HCT116 (cell line): ENCODE data around the gene TOPBP1. TPM values are rescaled to one million over a fixed set of nuclear protein-coding genes. Genes with fewer than 3 reads are reported as not detected.
A peak's percentile ranks its signal among the peaks of the same experiment; 100 is the strongest.

Source experiments
- ATAC-seq: fragments of 200-7000 bp; cut with Tn5 transposase; 2 replicates; pipeline ENCODE4 v1.9.1; 2020; ENCODE audit warnings: mild to moderate bottlenecking, moderate library complexity
- Bru-seq: library from RNA; stranded (reverse); fragments of 400-500 nt; gene quantifications from one replicate; lab custom pipeline; 2021; lab: Mats Ljungman, UMichigan
- BruChase-seq, 2 experiments: library from RNA; stranded (reverse); fragments of 400-500 nt; gene quantifications; one replicate each; lab custom pipeline; 2021; lab: Mats Ljungman, UMichigan
- BruUV-seq: library from RNA; stranded (reverse); fragments of 400-500 nt; replicated peaks from 2 replicates; lab custom pipeline; 2021; lab: Mats Ljungman, UMichigan
- CTCF ChIA-PET: fragments of 300-600 bp; sonication (Branson Sonifier 250); formaldehyde crosslinking; loops from one replicate; lab custom pipeline; 2021; ENCODE audit warnings: antibody characterized with exemption; lab: Charles Lee
- POLR2A ChIA-PET: fragments of 300-600, 350-600 bp; sonication (Branson Sonifier 250); formaldehyde crosslinking; loops from one replicate; lab custom pipeline; 2021; ENCODE audit warnings: antibody characterized with exemption; lab: Charles Lee
- RAD21 ChIA-PET, 2 experiments: fragments of 300-600 bp; sonication (Branson Sonifier 250); formaldehyde crosslinking; loops; one replicate each; lab custom pipeline; 2023; ENCODE audit warnings: low total read pairs in 2 of 2; ENCODE audit not compliant: uncharacterized antibody in 2 of 2, unreplicated experiment in 2 of 2, low non-redundant PET in 1 of 2; lab: Charles Lee
- DNase-seq: peaks from one replicate; pipeline ENCODE4 v3.0.0-alpha.2; 2010; ENCODE audit warnings: low read depth, low spot score
- H2AFZ ChIP-seq: fragments of 200-600 bp; shearing (Covaris generic), sonication (generic); 2 replicates; pipeline ENCODE4 v1.6.1; 2017; ENCODE audit warnings: low read depth, mixed run types, mixed read lengths, antibody characterized with exemption, low read length; ENCODE audit not compliant: poor library complexity, severe bottlenecking
- H3K27ac ChIP-seq: 2 replicates; pipeline ENCODE4 v1.5.1; 2012; ENCODE audit warnings: low read depth, low read length
- H3K27me3 ChIP-seq: fragments of 200-600 bp; sonication (generic); 2 replicates; pipeline ENCODE4 v1.6.1; 2016; ENCODE audit warnings: mixed run types, low read length, mixed read lengths; ENCODE audit not compliant: insufficient read depth
- H3K36me3 ChIP-seq, 2 experiments: fragments of 200-500 bp in 1 of 2; fragments of 200-600 bp in 1 of 2; sonication (Bioruptor generic) in 1 of 2; sonication (generic) in 1 of 2; 2 replicates each; pipeline versions ENCODE4 v1.5.1 to v1.6.1; 2014 to 2016; ENCODE audit warnings: low read length in 2 of 2, inconsistent platforms in 1 of 2, mixed read lengths in 1 of 2, mixed run types in 1 of 2; ENCODE audit not compliant: insufficient read depth in 2 of 2, control insufficient read depth in 1 of 2
- H3K4me1 ChIP-seq, 2 experiments: fragments of 200-600 bp in 1 of 2; sonication (generic) in 1 of 2; 2 replicates each; pipeline versions ENCODE4 v1.5.1 to v1.6.1; 2012 to 2017; ENCODE audit warnings: low read length in 2 of 2, inconsistent platforms in 1 of 2, mild to moderate bottlenecking in 1 of 2, mixed read lengths in 1 of 2, mixed run types in 1 of 2, moderate library complexity in 1 of 2; ENCODE audit not compliant: insufficient read depth in 2 of 2, control insufficient read depth in 1 of 2
- H3K4me2 ChIP-seq: fragments of 200-600 bp; sonication (generic); 2 replicates; pipeline ENCODE4 v1.6.1; 2017; ENCODE audit warnings: mixed run types, low read length, mixed read lengths
- H3K4me3 ChIP-seq, 2 experiments: fragments of 200-600 bp in 1 of 2; sonication (generic) in 1 of 2; replicated peaks in 1 of 2; 2 replicates each; pipeline ENCODE4 v1.5.1; 2011 to 2016; ENCODE audit warnings: low read length in 2 of 2, control low read depth in 1 of 2, low read depth in 1 of 2, mild to moderate bottlenecking in 1 of 2, mixed read lengths in 1 of 2, mixed run types in 1 of 2
- H3K79me2 ChIP-seq: fragments of 200-600 bp; sonication (generic); 2 replicates; pipeline ENCODE4 v1.6.1; 2017; ENCODE audit warnings: mild to moderate bottlenecking, mixed run types, low read length, moderate library complexity, mixed read lengths; ENCODE audit not compliant: insufficient read depth
- H3K9ac ChIP-seq: fragments of 200-600 bp; sonication (generic); 2 replicates; pipeline ENCODE4 v1.6.1; 2016; ENCODE audit warnings: low read length, mixed read lengths
- H3K9me2 ChIP-seq: fragments of 200-600 bp; sonication (generic), shearing (Covaris generic); 2 replicates; pipeline ENCODE4 v1.6.1; 2017; ENCODE audit warnings: mixed run types, mild to moderate bottlenecking, moderate library complexity; ENCODE audit not compliant: insufficient read depth
- H3K9me3 ChIP-seq, 2 experiments: fragments of 200-500 bp in 1 of 2; fragments of 200-600 bp in 1 of 2; sonication (Bioruptor generic) in 1 of 2; sonication (generic) in 1 of 2; 2 replicates each; pipeline ENCODE4 v1.6.1; 2014 to 2017; ENCODE audit warnings: low read length in 2 of 2, mixed read lengths in 2 of 2, inconsistent platforms in 1 of 2, low read depth in 1 of 2, mild to moderate bottlenecking in 1 of 2, mixed run types in 1 of 2, moderate library complexity in 1 of 2; ENCODE audit not compliant: control insufficient read depth in 1 of 2, insufficient read depth in 1 of 2
- H4K20me1 ChIP-seq: fragments of 200-600 bp; sonication (generic), shearing (Covaris generic); 2 replicates; pipeline ENCODE4 v1.6.1; 2017; ENCODE audit warnings: mixed run types, mild to moderate bottlenecking, moderate library complexity; ENCODE audit not compliant: insufficient read depth
- CBX3 ChIP-seq: IDR thresholded peaks from 2 replicates; pipeline ENCODE4 v1.6.1; 2012; ENCODE audit warnings: low read depth
- CEBPB ChIP-seq: IDR thresholded peaks from 2 replicates; pipeline ENCODE4 v1.6.1; 2012; ENCODE audit warnings: low read depth
- EGR1 ChIP-seq: IDR thresholded peaks from 2 replicates; pipeline ENCODE4 v1.6.1; 2012; ENCODE audit warnings: low read depth
- ELF1 ChIP-seq: IDR thresholded peaks from 2 replicates; pipeline ENCODE4 v1.6.1; 2012; ENCODE audit warnings: low read depth, borderline replicate concordance
- EZH2 ChIP-seq: fragments of 200-600 bp; sonication (generic); IDR thresholded peaks from 2 replicates; pipeline ENCODE4 v1.6.1; 2017; ENCODE audit warnings: antibody characterized with exemption, mixed run types
- POLR2A ChIP-seq: IDR thresholded peaks from 2 replicates; pipeline ENCODE4 v1.7.0; 2011; ENCODE audit warnings: borderline replicate concordance; ENCODE audit not compliant: insufficient read depth, insufficient read length; ENCODE audit errors: extremely low read depth
- POLR2AphosphoS5 ChIP-seq: IDR thresholded peaks from 2 replicates; pipeline ENCODE4 v1.6.1; 2011; ENCODE audit warnings: mild to moderate bottlenecking, low read depth, low read length, moderate library complexity
- RAD21 ChIP-seq: IDR thresholded peaks from 2 replicates; pipeline ENCODE4 v1.6.1; 2012; ENCODE audit warnings: low read depth, mild to moderate bottlenecking
- SIN3A ChIP-seq: IDR thresholded peaks from 2 replicates; pipeline ENCODE4 v1.6.1; 2012; ENCODE audit warnings: low read depth
- SP1 ChIP-seq: IDR thresholded peaks from 2 replicates; pipeline ENCODE4 v1.6.1; 2012; ENCODE audit warnings: low read depth
- SRF ChIP-seq: IDR thresholded peaks from 2 replicates; pipeline ENCODE4 v1.6.1; 2012; ENCODE audit warnings: low read depth
- TCF7L2 ChIP-seq: IDR thresholded peaks from 2 replicates; pipeline ENCODE4 v1.7.0; 2011; ENCODE audit warnings: borderline replicate concordance, inconsistent platforms; ENCODE audit not compliant: insufficient read depth, insufficient read length; ENCODE audit errors: extremely low read depth
- YY1 ChIP-seq: IDR thresholded peaks from 2 replicates; pipeline ENCODE4 v1.6.1; 2011; ENCODE audit warnings: low read length, low read depth, moderate library complexity, mild to moderate bottlenecking; ENCODE audit not compliant: insufficient replicate concordance; ENCODE audit errors: extremely low read depth
- ZFX ChIP-seq: fragments of 450-650 bp; IDR thresholded peaks from 2 replicates; pipeline ENCODE4 v1.6.1; 2017
- intact Hi-C: fragments of 100-400 bp; cut with micrococcal nuclease; formaldehyde crosslinking; loops from 2 replicates; pipeline ENCODE4 v1.10.0; 2022
- long read RNA-seq: library from polyadenylated mRNA; unstranded; transcript quantifications from one replicate; pipeline ENCODE4 v2.0.0, GENCODE V29; 2021; ENCODE audit not compliant: unreplicated experiment
- polyA plus RNA-seq: library from polyadenylated mRNA; unstranded; fragments of >200 nt; gene quantifications from 2 replicates; pipeline ENCODE4 v1.2.1, GENCODE V29; 2012; ENCODE audit warnings: missing spikeins
- total RNA-seq: library from RNA; stranded (reverse); gene quantifications from one replicate; pipeline ENCODE4 v1.2.1, GENCODE V29; 2021; ENCODE audit not compliant: unreplicated experiment
- TF ChIP-seq, protein P1 (sequence below): IDR thresholded peaks from 2 replicates; pipeline ENCODE4 v1.6.1; 2012
- TF ChIP-seq, protein P2 (sequence below): IDR thresholded peaks from 2 replicates; pipeline ENCODE4 v1.6.1; 2012; ENCODE audit warnings: low read depth
- TF ChIP-seq, protein P3 (sequence below): IDR thresholded peaks from 2 replicates; pipeline ENCODE4 v1.6.1; 2012
- TF ChIP-seq, protein P4 (sequence below): IDR thresholded peaks from 2 replicates; pipeline ENCODE4 v1.6.1; 2011; ENCODE audit warnings: mild to moderate bottlenecking, low read length, moderate library complexity; ENCODE audit not compliant: insufficient replicate concordance; ENCODE audit errors: extremely low read depth

The TOPBP1 gene
- total RNA-seq (42.2 TPM), Bru-seq, nascent RNA (percentile 84 among the genes with signal in this experiment), BruChase-seq, experiment 1, labeled RNA remaining after a 6-hour chase (percentile 87 among the genes with signal in this experiment), BruChase-seq, experiment 2, labeled RNA remaining after a 2-hour chase (percentile 84 among the genes with signal in this experiment)
- polyA plus RNA-seq, result 17.0 and 18.2 TPM in 2 replicates
- long read RNA-seq, full-length matches to known transcripts, result 24 of 62 reads
- long read RNA-seq, partial matches to known transcripts, result 22 of 62 reads
- long read RNA-seq, other reads (novel, unspliced or antisense), result 16 of 62 reads

DNA sequence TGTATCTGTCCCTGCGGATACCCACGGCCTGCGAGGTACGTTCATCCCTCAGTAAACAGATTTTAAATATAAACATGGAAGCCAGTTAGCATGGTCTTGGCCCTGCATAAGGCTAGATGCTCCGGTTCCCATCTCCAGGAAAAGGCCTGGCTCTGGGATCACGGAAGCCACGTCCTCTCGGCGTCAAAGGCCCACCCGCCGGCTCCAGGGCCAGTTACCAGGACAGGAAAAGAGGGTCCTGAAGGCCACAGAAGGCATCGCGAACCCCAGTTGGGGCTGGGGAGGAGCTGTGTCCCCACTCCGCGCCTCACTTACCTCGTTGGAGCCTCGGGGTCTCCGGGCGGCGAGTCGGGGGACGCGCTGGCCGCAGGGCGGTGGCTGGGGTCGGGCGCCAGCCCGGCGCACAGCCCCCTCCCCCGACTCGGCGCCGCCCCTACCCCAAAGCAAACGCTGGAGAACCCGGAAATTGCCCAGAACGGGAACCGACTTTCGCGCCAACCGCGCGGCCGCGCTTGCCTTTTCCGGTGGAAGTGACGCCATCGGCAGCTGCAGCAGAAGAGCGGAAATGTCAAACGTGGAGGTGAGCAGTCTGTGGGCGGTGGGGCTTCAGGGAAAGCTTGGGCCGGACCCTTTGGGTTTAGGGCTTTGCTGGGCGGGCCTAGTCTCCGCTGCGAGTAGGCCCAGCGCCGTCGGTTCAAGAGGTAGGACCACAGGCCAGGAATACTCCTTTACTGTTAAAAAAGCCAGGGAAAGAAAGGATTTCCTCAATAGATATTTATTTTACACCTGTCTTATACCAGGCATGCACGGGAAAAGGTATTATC lies at the start of gene TOPBP1:
Gene TOPBP1, minus strand, starts transcription at position 488 of the 824 bp plus-strand sequence. CDS start 814 bp downstream, outside the sequence.
- CTCF ChIA-PET, result no interaction called here

More for the DNA sequence above, at the start of gene TOPBP1:
- Histone ChIP-seq H3K4me2 (peak within 1 kb of the TSS; percentile 73), H3K9me3 (no peaks in the 10 kb centered on the region), H3K27me3 (no peaks in the 10 kb centered on the region), H3K4me3 (peak within 1 kb of the TSS; percentile 80 to 92), H3K4me1 (peaks cover 0 to 21% of the 10 kb centered on the region in 2 experiments; a peak in 3 of 4 replicates), H4K20me1 (no peaks in the 10 kb centered on the region), H3K79me2 (peaks cover 53% of the 10 kb centered on the region), H3K27ac (peak within 1 kb of the TSS; percentile 70), H3K9me2 (no peaks in the 10 kb centered on the region), H3K36me3 (peaks cover 8 to 12% of the 10 kb centered on the region in 2 experiments; a peak in 3 of 4 replicates), H3K9ac (peak within 1 kb of the TSS; percentile 98), H2AFZ (peak within 1 kb of the TSS; percentile 8)
- DNase-seq (peak; percentile 48), ATAC-seq (peak; percentile 84)
- peak; percentile 77 for TF ChIP-seq YY1
- TF ChIP-seq CBX3, result no peak
- TF ChIP-seq, protein P1, sequence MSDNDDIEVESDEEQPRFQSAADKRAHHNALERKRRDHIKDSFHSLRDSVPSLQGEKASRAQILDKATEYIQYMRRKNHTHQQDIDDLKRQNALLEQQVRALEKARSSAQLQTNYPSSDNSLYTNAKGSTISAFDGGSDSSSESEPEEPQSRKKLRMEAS, result peak; percentile 77; the same call in 1 of the 2 replicates
- no peak for TF ChIP-seq CEBPB
- peak; percentile 72; the same call in 1 of the 2 replicates for TF ChIP-seq SRF
- TF ChIP-seq, protein P2, sequence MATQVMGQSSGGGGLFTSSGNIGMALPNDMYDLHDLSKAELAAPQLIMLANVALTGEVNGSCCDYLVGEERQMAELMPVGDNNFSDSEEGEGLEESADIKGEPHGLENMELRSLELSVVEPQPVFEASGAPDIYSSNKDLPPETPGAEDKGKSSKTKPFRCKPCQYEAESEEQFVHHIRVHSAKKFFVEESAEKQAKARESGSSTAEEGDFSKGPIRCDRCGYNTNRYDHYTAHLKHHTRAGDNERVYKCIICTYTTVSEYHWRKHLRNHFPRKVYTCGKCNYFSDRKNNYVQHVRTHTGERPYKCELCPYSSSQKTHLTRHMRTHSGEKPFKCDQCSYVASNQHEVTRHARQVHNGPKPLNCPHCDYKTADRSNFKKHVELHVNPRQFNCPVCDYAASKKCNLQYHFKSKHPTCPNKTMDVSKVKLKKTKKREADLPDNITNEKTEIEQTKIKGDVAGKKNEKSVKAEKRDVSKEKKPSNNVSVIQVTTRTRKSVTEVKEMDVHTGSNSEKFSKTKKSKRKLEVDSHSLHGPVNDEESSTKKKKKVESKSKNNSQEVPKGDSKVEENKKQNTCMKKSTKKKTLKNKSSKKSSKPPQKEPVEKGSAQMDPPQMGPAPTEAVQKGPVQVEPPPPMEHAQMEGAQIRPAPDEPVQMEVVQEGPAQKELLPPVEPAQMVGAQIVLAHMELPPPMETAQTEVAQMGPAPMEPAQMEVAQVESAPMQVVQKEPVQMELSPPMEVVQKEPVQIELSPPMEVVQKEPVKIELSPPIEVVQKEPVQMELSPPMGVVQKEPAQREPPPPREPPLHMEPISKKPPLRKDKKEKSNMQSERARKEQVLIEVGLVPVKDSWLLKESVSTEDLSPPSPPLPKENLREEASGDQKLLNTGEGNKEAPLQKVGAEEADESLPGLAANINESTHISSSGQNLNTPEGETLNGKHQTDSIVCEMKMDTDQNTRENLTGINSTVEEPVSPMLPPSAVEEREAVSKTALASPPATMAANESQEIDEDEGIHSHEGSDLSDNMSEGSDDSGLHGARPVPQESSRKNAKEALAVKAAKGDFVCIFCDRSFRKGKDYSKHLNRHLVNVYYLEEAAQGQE, result no peak
- peak; percentile 84 for TF ChIP-seq ZFX
- TF ChIP-seq POLR2AphosphoS5, result peak; percentile 82
- no peak for TF ChIP-seq SP1
- no peak for TF ChIP-seq TCF7L2
- TF ChIP-seq, protein P3, sequence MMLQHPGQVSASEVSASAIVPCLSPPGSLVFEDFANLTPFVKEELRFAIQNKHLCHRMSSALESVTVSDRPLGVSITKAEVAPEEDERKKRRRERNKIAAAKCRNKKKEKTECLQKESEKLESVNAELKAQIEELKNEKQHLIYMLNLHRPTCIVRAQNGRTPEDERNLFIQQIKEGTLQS, result no peak
- peak; percentile 35 for TF ChIP-seq POLR2A
- peak; percentile 88 for TF ChIP-seq ELF1
- TF ChIP-seq, protein P4, sequence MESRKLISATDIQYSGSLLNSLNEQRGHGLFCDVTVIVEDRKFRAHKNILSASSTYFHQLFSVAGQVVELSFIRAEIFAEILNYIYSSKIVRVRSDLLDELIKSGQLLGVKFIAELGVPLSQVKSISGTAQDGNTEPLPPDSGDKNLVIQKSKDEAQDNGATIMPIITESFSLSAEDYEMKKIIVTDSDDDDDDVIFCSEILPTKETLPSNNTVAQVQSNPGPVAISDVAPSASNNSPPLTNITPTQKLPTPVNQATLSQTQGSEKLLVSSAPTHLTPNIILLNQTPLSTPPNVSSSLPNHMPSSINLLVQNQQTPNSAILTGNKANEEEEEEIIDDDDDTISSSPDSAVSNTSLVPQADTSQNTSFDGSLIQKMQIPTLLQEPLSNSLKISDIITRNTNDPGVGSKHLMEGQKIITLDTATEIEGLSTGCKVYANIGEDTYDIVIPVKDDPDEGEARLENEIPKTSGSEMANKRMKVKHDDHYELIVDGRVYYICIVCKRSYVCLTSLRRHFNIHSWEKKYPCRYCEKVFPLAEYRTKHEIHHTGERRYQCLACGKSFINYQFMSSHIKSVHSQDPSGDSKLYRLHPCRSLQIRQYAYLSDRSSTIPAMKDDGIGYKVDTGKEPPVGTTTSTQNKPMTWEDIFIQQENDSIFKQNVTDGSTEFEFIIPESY, result no peak
- TF ChIP-seq EZH2, result no peak
- TF ChIP-seq RAD21, result no peak
- peak; percentile 85 for TF ChIP-seq SIN3A
- TF ChIP-seq EGR1, result 0 out of 2 replicates have a peak, but pooled peaks have one; percentile 52
- intact Hi-C loops, result loop anchor here (2.0 to 10.0 kb wide), 4 partner anchors 146 to 269 kb away; partner anchors contain the start of gene SRPRB
- BruUV-seq, result no TSS peak
- POLR2A ChIA-PET, result no interaction called here
- RAD21 ChIA-PET, result no interaction called here
